ENCODE results near the gene OSBPL10.

OSBPL10 gene

DNA sequence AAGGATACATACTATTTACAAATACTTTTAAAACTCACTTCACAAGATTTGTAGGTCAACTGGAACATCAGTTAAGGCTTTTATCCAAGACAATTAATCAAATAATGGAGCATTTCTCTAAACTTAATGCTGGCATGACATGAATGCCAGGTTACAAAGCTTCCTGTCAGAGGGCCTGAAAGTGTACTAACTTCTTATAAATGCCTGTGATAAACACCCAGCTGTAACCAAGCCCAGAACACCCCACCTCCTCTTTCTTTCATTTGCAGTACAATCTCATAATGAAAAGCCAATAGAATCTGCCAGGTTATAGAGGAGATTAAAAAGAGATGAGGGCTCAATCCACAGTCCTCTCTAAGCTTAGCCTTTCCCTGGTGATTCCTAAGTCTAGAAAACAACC lies 214.4 kb downstream of the OSBPL10 start:
- no peak for DNase-seq

DNA sequence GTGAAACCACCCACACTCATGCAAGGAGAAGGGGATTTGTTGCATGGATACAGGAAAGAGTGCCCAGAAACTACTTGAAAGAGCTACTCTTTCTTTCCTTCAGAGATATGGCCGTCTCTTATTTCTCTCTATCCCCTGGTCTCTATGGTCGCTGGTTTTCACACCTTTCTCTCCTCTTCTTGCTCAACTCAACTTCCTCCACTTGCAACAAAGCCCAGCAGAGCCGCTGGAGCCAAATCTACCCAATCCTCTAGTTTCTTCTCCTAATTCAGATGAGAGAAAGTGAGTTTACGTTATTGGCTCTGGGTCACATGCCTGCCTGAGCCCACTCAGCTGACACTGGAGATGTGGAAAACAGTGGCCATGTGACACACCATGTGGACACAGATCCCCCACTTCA lies 215.2 kb downstream of the OSBPL10 start:
- no peak for DNase-seq

DNA sequence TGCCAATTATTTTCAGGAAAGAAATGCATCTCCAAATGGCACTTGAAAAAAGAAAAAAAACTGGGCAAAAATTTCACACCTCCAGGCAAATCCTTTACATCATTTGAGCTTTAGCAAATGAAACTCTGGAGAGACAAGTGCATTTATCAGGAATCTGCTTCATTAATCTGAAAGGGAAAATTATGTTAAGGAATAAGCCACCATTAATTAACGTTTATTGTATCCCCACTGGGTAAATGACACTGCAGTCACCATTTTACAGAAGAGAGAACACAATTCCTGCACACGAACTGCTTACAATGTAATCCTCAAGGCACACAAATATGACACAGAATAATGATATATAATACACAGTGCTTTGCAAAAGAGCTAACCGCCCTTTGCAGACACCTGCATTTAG lies 217.3 kb downstream of the OSBPL10 start:
- no peak for DNase-seq

DNA sequence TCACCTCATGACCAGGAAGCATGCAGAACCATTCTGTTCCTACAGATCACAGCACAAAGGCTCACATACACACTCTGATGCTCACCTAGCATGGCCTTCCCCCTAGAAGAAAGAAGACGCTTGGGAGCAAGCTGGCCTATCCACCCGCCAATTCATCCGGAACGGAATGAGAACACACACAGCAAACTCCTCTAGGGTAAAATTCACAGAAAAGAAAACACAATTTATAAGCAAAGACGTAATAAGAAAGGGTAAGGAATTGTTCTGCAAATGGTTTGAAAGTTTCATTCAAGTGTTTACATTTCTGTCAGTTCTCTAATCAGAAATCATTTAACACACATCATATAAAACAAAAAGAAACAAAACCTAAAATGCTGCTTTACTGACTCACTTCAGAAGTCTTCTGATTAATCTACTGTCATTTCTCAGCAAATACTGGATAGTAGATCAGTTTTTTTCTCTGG lies 218.1 kb downstream of the OSBPL10 start:
- no peak for DNase-seq

DNA sequence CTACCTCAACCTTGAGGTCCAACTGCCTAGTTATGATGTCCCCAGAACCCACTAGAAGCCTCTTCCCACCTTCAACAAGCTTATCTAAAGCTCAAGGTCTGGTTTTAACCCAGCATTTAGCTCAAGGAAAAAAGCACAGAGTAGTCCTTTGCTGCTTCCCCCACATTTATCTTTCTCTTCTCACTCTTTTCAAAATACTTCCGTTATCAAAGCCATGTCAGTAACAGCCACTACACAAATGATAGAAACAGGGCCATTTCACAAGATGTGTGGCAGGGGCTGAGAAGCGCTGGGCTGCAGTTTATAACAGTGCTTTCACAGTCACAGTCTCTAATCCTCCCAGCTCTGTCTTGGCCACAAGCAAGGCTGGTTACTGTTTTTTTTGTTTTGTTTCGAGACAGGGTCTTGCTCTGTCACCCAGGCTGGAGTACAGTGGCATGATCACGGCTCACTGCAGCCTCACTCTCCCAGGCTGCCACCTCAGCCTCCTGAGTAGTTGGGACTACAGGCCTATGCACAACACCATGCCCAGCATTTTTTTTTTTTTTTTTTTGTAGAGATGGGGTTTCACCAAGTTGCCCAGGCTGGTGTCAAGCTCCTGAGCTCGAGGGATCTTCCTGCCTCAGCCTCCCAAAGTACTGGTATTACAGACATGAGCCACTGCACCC lies 218.8 kb downstream of the OSBPL10 start:
- no peak for DNase-seq

DNA sequence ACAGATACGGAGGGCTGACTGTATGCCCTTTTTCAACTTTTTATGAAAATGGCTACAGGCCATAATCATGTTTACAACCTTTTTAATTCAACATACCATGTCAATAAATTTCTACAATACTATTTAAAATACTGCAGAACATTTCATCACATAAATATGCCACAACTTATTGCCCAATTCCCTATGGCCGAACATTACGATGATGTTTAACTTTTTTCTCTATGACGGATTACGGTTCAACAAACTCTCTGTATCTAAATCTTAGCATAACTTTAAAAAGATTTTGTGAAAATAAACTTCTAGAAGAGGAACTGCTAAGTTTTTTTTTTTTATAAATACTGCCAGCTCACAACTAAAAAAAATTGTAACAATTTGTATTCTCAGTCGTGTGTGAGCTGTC lies 220.4 kb downstream of the OSBPL10 start:
- no peak for DNase-seq

DNA sequence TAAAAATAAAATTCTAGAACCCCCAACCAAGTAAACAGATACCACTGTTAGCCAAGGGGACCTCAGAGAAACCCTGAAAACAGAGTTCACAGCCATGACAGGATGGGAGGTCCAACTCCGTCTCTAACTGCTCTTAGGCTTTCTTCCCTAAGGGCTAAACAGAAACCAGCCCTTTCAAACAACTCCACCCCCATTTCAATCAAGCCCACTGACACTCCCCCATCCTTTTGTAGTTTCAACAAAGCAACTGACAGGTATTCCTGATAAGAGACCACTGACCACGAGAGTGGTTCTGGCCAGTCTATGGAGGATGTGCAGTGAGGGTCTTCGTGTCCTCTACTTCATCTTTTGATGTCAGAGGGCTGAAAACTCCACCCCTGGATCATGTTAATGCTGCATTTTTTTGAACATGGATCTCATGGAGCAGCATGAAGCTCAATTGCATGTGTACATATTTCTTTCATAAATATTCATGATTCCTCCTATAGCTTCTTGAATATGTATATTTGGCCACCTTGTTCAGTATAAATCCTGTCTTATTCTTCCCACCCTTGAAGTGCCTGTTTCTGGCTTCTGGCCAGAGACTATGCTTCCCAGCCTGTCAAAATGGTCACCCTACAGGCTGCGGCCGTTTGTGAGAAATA lies 222.6 kb downstream of the OSBPL10 start:
- no peak for DNase-seq

DNA sequence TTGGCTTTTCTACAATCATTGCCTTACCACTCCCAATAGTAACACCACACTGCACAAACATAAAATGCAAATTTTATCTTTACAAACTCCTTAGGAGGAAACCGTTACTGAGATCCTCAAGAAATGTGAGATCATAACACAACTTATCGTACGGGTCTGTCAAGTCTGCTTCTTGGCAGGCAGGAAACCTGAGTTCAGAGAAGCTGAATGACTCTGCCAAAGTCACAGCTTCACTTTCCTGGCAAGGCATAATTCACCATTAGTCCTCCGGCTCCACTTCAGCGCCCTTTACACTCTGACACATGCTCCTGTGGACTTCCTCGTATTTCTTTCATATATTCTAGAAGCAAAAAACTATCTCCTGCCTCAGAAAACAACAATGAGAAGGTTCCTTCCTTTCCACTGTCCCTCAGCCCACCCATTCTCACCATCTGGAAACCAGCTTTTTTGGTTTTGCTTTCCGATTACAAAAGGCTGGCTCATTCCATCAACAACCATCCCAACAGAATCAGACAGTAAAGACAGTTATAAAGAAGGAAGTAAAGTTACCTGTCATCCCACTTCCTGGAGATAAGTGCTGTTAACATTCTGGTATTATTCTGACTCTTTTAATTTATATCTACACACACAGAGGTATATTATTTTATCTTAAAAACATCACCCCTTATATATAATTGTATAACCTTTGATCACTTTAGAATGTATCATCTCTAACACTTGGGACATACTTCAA lies 225.0 kb downstream of the OSBPL10 start:
- no peak for DNase-seq

DNA sequence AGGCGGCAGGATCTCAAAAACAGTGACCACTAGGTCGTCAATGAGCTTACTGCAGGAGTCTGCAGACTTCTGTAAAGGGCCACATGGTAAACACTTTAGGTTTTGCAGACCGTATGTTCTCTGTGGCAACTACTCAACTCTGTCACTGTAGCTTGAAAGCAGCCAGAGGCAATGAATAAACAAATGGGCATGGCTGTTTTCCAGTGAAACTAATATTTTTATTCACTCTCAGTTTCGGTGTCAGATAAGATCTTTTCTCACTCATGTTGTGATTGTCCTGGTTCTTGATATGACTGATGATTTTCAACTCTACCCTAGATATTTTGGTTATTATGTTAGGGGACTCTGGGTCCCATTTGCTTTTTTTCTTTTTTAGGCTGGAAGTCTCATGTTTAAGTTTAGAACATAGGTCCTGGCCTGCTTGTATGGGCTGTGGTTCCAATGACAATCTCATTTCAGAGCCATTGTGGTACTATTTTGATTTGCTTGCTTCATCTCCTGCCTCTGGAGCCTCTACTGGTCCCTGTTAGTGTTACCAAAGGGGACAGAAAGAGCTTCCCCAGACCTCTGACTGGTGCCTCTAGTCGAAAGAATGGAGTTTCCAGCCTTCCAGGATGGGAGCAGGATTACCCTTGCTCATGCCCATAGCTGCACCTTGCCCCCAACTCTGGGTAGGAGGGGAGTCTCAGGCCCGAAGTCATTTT lies 226.3 kb downstream of the OSBPL10 start:
- no peak for DNase-seq

DNA sequence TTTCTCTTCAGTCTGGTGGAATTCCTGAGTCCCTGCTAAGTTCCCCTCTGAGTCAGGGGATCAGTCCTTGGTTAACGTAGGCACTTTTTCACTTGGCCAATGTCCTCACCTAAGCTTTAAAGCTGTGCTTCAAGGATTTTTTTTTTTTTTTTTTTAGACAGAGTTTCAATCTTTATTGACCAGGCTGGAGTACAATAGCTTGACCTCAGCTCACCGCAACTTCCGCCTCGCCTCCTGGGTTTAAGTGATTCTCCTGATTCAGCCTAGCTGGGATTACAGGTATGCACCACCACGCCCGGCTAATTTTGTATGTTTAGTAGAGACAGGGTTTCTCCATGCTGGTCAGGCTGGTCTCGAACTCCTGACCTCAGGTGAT lies 228.0 kb downstream of the OSBPL10 start:
- DNase-seq, result no peak

DNA sequence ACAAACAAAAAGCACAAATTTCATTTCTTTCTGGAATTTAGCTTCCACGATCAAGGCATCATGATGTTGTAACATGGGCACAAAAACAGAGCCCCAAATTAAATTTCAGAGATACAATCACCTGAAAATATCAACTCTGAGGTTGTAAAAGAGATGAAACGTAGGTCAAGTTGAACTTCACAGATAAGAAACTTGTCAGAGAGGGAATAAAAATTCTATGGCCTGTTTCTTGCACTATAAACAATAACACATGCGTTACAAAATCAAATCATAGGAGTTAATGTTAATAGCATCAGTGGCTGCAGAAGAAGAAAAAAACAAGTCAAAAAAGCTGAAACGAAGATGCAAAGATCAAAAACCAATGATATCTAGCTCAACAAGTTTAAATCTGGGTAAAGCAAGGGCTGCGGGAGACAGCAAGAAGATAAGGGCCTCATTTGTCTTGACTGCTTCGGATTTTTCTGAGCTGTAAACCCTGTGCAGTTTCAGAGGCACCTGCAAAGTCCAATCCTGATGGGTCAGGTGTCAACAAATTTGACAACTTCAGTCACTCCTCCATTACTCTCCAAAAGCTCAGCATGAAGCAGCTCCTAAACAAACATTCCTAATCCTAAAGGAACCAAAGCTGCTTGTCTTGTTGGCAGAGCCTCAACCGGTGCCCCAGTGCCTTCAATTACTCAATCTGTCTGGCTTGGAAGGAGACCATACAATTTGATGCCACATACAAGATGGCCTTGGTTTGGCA lies 228.6 kb downstream of the OSBPL10 start:
- no peak for DNase-seq

DNA sequence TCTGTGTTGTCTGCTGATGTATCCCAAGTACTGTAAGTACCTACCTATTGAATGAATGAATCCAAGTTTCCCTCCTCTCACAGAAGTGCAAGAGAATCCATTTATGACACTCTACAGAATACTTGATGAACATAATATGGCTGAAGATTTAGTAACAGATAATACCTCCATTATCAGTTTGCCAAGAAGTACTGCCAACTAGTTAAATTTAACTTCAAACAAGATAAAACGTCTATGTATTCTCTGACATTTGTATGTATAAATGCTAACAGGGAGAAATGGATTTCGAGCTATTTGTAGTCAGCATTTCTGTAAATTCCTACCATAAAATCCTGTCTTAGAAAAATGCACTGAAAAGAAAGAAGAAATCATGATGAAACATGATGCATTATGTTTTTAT lies 230.7 kb downstream of the OSBPL10 start:
- DNase-seq, result no peak

DNA sequence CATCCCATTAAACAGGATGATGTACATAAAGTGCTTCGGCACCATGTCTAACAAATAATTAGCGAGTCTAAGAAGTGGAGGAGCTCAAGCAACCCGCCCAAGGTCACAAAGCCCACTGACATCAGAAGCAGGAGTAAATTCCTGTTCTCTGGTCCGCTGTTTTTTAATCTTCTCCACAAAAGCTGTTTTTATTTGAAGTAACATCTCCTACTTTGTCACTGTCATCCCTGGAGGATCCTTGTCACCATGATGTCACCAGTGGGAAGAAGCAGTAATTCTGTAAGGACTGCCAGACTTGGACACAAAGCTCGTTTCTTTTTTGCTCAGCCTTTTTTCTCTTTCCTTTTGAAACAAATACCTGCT lies 232.1 kb downstream of the OSBPL10 start:
- DNase-seq, result no peak

DNA sequence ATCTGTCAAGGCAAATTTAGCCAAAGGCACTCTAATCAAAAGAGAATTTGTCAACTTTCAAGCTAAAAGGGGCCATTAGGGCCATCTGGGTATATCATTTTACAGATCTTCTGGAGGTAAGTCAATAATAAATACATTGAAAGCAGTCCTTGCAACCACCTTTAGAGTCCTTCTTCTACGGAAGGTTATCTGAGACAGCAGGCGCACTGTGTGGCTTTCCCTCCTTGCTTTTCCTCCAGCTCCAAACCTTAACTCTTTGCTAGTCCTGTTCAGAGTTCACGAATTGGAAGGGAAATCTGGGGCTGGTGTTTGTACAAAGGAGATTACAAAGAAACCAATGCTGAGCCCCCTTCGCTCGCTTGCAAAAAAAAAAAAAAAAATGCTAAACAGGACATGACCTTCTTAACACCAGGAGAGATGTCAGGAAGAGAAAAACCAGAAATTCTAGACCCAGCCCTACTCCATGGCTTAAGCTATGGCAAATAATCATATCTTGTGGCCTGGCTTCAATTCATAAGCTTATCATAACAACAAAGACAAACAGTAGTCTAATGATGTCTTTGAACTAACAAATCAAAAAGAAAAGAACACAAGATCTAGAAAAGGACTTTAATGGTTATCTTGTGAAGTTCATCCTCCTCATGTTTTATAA lies 232.7 kb downstream of the OSBPL10 start:
- DNase-seq, result no peak

DNA sequence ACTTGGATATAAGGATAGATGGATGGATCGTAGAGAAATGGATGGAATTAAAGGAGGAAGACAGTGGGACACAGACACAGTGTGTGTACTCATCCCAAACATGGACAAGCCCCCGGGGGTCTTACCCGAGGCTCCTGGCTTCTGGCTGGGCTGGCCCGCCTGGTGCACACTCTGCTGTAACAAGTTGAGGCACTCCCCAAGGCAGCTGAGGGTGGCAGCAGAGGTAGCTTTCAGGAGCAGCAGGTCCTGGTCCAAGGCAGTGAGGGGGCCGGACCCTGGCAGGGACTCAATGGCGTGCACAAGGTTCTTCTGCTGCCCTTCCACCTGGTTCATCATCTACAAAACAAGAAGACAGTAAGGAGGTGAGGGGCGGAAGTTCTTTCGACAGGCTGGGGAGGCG lies 233.3 kb downstream of the OSBPL10 start:
- no peak for DNase-seq

DNA sequence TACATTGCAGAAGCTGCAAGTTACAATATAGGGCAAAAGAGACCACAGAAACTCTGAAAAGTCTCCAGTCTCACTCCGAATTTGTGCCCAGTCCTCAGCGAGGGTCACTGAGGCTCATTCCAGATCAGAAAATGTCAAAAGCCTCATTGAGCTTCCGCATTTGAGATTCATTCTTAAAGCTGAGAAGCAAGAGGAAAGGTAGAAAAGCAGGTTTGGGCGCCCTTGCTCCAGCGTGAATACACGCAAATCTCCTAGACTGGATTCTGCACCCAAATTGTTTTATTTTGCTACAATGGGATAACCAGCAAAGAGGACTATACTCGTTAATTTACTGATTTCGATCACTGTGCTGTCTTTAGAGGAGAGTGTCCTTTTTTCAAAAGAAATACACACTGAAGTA lies 236.1 kb downstream of the OSBPL10 start:
- DNase-seq, result no peak

DNA sequence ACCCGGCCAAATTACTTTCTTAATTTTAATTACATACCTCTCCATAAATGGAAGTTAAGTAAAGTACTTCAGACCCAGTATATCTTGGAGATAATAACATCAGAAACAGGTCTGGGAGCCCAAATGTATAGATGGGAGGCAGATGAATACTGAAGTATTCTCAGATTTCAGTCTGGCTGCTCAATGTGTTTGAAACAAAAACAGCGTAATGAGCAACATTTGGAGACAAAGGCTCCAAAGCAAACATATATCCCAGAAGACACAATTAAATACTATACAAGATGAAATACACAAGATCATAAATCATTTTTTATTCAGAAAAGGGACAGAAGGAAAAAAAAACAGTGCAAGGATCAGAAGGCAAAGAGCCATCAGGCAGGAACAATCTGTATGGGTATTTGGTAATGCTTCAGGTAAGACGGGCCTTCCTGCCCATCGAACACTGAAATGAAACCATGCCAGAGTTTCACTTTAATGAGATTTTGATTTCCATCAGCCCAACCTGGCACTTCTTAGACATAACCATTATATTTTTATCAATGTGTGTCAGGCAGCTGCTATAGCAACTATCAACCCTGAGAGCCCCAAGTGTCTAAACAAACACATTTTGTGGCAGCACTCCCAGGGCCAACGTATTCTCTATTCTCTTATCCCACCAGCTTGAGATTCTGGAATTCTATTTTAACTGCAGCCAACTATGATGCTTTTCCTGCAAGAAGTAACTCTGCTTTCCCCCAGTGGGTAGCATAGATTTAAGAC lies 237.6 kb downstream of the OSBPL10 start:
- DNase-seq, result no peak

DNA sequence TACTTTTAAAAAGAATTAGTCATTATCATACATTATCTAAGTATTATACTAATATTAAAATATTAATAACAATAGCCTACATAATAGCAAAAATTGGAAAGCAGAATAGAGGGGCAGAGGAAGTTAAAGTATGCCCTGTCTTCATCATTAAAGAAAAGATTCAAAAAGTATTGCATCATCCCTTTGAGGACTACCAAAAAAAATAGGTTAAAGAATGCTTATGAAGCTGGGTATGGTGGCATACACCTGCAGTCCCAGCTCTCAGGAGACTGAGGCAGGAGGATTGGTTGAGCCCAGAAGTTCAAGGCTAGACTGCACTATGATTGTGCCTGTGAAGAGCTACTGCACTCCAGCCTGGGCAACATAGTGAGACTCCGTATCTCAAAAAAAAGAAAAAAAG lies 240.7 kb downstream of the OSBPL10 start:
- no peak for DNase-seq

DNA sequence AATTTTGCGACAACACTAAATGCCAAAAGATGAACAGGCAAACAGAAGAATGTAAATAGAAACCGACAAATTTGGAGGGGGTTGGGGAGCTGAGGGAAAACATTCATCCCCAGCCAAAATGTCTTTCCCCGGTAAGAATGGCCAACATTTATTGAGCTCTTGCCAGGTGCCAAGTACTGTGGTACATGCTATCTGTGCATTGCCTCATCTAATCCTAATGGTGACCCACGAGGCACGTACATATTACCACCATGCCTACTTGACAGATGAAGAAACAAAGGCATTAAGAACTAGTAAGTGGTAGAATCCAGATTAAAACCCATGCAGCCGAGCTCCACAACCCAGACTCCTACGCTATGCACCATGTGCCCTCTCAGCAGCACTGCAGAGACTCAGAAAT lies 242.7 kb downstream of the OSBPL10 start:
- DNase-seq, result no peak

DNA sequence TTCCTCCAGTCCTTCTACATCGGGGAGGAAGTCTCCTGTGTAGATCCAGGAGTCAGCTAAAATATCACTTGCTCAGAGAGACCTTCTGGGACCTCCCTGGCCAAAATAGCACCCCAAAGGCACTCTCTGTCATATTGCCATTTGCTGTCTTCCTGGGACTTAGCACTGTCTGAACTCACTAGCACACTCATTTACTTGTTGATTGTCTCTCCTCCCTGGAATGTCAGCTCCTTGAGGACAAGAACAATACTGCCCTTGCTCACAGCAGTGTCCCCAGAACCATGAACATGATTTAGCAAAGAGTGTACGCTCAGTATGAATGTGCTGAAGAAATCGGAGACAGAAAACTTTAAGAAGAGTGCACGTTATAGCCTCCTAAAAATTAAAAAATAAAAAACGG lies 245.4 kb downstream of the OSBPL10 start:
- DNase-seq, result no peak

DNA sequence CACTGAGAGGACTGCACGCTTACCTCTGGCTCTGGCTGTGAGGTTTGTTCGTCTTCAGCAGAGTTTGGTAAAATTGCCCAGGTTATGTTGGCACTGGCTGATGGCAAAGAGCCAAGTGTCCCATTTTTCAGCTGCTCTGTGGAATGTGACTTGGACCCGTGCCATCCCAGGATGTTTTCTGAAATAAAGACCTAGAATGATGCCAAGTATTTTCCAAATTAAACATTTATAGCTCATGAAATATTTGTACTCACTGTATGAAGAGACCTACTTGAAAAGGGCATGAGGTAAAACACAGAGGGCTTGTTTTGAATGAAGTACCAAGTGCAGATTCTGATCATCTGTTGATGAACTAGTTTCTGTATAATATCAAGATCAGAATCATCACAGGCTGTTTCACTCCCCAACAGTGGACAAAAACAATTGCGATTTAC lies 247.8 kb downstream of the OSBPL10 start:
- no peak for DNase-seq

DNA sequence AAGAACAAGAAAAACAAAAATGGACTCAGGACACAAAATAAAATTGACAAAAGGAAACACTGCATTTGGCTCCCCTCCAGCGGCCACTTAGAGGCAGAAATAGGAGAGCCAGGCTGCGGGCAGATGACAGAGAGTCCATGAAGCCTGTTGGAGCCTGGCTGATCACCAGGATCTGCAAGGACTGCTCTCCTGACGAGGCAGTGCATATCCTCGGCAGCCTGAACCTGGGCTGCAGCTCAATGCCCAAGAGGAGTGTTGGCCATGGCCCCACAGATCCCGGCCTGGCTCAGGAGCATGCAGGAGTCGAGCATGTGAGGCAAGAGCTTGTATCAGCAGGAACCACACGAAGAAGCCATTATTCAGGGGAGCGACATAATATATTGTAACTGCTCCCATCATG lies 248.5 kb downstream of the OSBPL10 start:
- DNase-seq, result no peak

All from activated CD4-positive, alpha-beta T cell treated with anti-CD3 and anti-CD28 coated beads for 4 hours (primary cell).